ENCODE results near the gene CD207.
"Not testable (repeated sequence)": the region's sequence is repeated elsewhere in the genome, so short reads cannot be mapped to it uniquely, and the experiment has no call there.

The CD207 gene

DNA sequence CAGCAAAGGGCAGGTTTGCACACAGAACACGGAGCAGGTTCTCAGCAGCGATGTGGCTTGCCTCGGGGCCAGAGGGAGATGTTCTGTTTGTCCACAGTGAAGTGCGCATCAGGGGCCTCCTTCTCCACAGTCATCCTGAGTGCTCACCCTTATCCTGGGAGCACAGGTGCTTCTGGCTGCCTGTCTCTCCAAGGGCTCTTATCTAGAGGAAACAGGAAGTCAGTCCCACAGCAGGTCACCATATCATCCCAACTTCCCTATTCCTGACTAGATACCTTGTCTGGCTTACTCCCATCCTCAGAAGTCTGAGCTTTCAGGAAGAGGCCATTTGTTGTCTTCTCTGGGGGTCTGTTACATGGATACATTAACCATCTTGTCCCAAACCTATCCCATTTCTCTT, at the start of gene CD207:
TSS of gene CD207 (minus strand) at position 174 of the 400 bp plus-strand sequence. CDS start at position 134, 40 bp downstream.
- DNase-seq, result no peak

DNA sequence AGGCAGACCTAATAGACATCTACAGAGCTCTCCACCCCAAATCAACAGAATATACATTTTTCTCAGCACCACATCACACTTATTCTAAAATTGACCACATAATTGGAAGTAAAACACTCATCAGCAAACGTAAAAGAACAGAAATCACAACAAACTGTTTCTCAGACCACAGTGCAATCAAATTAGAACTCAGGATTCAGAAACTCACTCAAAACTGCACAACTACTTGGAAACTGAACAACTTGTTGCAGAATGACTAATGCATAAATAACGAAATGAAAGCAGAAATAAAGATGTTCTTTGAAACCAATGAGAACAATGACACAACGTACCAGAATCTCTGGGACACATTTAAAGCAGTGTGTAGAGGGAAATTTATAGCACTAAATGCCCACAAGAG, 42.9 kb upstream of the CD207 start:
- DNase-seq, result not testable (repeated sequence)

- DNase-seq, result not testable (repeated sequence)
Measured at GRCh38 chr2:70876138-70876537, 40.5 kb upstream of the CD207 start.

- DNase-seq, result no peak
Measured at GRCh38 chr2:70873541-70873940, 37.9 kb upstream of the CD207 start.

DNA sequence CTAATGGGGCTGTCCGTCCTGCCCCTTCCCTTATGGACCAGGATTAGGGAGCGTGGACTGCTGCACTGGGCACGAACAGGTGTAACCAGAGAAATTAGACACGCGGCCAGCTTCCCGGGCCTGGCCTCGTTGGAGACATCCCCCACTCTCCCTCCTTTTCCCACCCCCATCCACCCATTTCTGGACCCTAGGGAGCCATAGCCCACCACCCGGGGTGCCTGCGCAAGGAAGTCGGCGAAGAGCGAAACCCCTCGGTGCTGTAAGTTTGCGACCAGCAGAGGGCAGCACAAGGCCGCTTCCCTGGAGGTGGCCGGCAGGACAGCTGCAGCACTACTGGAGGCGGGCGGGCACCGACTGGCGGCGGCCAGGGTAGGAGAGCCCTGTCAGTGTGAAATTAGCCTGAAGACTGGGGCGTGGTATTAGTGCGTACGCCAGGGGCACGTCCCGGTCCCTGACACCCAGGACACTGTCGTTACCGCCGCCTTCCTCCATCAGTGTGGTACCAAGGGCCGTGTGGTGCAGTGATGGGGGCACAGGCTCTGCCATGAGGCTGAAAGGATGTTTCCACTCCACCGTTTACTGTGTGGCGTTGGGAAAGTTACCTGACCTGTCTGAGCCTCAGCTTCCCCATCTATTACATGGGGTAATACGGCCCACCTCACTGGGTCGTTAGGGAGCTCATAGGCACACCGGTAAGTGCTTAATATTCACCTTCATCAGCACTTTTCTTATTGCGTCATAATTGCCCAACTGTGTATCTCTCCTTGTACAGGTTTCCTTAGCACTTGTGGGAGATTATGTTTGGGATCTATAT, 36.0 kb upstream of the CD207 start:
- DNase-seq, result peak; percentile 86

DNA sequence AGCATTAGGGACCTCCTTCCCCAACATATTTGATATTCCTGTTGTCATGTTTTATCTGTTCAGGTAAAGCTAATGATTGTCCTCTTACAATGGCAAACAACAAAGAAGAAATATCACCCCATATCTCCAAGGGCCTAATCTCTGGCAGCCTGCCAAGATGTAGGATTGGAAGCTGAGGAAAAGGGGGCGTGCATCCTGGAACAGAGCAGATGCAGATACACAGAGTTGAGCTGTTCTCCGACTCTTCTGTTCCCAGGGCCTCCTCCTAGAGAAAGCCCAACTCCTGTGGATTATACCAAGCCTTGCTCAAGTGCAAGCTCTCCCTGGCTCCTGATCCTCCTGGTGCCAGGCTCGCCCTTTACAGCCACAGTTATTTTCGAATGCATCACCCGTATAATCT, 35.2 kb upstream of the CD207 start:
- DNase-seq, result no peak

DNA sequence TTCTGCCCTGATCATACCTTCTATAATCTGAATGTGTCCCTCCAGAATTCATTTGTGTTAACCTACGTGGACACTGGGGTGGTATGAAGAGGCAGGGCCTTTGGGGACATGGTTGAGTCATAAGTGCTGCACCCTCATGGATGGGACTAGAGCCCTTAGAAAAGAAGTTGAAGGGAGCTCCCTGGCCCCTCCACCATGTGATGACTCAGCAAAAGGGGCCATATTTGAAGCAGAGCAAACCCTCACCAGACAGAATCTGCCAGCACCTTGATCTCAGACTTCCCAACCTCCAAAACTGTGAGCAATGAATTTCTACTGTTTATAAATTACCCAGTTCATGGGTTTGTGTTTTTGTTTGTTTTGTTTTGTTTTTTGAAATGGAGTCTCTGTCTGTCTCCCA, 33.4 kb upstream of the CD207 start:
- no peak for DNase-seq

DNA sequence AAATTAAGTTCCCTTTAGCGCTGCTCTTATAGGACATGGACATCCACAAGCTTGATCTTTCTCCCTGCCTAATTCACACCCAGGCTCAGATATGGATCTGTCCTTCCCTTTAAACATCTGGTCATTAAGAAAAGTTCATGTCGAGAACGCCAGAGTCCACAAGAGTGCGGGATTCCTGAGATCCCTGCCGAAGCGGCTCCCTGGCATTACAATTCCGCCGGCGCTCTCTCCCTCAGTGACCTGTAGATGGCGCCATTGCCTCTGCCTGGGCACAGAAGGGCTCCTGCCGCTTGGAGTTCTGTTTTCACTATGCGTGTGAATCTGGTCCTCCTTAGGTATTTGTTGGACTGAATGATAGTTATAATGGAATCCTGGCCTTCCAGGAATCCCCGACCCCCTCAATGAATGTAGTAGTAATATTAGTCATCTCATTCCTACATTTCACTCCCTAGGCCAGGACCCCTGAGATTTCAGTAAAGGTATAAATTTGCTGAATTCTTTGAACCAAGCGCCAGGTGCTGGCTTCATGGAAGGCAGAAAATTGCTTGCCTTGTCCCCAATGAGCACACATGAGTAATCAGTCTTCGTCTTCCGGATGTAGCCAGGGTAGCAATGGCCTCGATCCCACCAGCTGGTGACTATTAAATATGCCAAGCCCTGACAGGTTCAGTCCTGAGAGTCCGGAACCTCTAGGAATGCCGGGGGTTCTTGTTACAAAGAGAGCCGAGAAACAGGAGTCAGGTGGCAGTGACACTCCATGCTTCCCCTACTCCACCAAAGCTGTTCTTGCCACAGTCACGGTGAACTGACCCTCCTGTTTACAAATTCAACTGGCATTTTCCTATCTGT, 26.4 kb upstream of the CD207 start:
- DNase-seq, result peak; percentile 68

- DNase-seq, result no peak
Measured at GRCh38 chr2:70855667-70856066, 20.1 kb upstream of the CD207 start.

- DNase-seq, result no peak
Measured at GRCh38 chr2:70854411-70854810, 18.8 kb upstream of the CD207 start.

DNA sequence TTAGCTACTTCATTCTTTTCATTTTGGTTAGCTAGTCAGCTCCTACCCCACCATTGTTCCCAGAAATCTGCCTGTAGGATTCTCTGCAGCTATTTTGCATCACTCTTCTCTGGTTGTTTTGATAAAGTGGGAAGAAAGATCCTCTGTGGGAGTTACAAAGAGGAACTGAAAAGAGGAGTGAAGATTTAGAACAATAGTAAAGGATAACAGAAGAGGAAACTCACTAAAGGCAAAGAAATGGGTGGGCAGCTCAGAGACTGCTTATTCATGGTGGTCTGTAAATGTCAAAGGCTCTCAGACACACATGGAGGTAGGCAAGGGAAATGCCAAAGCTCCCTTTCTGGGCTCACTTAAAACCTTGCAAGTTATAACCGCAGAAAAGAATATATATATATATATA, 17.2 kb upstream of the CD207 start:
- no peak for DNase-seq

- DNase-seq, result no peak
Measured at GRCh38 chr2:70851704-70852103, 16.1 kb upstream of the CD207 start.

DNA sequence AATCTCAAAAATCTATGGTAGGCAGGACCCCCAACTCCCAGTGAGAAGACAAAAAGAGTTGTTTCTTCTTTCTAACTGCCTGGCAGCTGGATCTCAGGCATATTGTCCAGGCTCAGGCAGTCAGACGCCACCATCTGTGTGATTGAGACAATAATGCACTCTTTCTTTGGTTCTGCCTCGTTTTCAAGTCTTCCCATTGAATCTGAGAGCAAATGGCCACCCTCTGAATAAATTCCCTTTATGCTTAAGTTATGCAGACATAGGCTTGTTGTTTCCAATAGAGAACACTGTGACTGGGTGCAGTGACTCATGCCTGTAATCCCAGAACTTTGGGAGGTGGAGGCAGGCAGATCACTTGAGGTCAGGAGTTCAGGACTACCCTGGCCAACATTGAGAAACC, 15.3 kb upstream of the CD207 start:
- no peak for DNase-seq

GRCh38 chr2:70842401-70842800, 6.8 kb upstream of the CD207 start:
- no peak for DNase-seq

DNA sequence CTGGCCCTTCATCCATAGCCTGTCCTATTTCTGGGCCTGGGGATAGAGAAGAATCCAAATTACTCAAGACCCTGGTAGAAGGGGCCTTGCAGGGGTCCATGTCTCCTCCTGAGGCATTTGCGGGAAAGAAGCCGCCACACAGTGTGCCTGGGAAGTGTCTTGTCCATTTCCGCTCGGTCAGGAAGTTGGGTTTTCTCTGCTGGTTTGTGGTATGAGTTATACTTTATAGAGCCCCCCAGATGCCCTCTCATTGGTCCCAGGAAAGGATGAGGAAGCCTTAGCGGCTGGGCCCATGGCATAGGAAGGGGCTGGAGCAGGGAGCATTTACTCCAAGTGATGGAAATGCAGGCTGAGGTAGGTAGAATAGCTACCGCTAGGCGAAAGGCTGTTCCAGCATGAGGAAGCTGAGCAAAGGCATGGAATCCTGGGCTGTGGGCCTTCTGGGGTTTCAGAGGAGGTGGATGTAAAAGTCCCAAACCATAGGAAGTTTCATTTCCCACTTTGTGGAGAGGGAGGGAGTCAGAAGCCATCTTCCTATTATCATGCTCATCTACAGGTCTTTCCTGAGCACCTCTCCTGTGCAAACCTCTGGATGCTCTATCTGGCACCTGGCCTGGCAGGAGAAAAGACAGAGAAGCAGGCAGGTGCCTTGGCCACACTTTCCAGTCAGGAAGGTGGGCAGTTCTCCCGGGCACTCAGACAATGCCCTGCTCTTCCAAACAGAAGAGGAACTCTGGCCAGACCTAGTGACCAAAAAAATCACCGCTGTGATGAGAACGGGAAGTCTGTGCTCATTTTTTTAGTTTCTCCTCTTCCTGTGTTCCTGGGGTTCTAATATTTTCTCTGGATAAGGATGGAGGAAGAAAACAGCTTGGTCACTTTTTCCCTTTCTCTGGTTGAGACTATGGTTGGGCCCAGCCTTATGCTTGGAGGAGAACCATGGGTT, 2.6 kb upstream of the CD207 start:
- DNase-seq, result no peak

DNA sequence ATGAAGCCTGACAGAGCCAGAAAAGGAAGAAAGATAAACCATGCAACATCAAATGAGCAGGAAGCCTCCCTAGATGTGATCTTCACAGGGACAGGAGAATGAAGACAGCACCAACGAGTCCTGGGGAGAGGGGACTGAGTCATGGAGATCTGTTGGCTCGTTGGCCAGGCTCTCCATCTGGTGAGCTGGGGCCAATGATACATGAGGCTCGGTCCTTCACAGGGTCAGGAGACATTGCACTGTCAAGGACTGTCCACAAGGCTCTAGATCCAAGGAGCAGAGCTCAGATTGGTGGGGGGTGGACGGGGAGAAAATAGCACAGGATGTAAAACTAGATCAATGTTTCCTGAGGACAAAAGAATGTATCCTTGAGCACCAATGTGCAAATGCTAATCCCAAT, 735 bp downstream of the CD207 start:
- no peak for DNase-seq

DNA sequence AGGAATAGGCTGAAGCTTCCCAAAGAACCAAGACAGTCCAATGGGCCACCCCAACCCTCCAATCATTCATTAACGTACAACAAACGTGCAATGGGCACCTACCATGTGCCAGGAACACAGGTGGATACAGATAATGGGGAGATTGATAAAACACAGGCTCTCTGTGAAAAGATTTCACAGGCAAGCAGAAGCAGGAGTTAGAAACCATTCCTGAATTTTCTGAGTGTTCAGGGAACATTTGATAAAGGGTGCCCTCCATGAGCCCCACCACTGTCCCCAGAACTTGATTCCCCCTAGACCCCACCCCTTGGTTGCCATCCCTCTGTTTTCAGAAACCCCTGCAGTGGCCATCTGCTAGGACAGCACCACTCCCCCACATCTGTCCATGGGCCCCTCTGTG, 1.5 kb downstream of the CD207 start:
- DNase-seq, result no peak

DNA sequence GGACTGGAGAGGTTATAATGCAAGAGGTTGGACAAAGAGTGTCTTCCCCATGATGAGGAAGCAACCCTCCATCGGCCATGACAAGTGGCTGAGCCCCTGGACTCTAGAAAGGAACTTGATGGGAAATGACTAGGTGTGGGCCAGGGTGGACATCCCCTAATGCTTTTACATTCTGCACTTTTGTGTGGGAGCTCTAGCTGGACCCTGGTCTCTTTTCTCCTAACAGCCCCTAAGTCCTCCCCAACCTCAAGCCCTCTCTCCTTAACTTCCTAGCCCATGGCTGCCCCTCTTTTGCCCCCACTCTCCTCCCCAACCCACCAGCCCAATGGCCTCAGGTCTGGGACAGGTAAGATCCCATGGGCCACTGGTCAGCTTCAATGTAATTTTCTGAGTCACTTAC, 2.4 kb downstream of the CD207 start:
- no peak for DNase-seq

DNA sequence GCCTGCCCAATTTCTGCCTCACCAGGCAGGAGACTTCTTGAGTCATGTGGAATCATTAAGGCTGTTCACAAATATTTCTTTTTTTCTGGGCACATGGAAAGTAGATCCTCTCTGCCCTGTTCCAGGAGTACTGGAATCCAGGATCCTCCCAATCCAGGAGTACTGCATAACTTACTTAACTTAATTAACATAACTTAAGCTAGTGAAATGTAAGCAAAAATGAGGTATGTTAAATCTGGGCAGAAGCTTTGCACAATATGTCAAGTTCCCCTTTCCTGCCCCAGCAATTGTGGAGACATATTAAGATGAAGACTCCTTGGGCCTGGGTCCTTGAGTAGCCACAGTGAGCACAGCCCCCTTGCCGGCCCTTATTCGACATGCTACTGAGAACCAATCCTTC, 3.2 kb downstream of the CD207 start:
- no peak for DNase-seq

GRCh38 chr2:70831861-70832260, 3.8 kb downstream of the CD207 start:
- DNase-seq, result no peak

- DNase-seq, result no peak
Measured at GRCh38 chr2:70830366-70830765, 5.2 kb downstream of the CD207 start.

DNA sequence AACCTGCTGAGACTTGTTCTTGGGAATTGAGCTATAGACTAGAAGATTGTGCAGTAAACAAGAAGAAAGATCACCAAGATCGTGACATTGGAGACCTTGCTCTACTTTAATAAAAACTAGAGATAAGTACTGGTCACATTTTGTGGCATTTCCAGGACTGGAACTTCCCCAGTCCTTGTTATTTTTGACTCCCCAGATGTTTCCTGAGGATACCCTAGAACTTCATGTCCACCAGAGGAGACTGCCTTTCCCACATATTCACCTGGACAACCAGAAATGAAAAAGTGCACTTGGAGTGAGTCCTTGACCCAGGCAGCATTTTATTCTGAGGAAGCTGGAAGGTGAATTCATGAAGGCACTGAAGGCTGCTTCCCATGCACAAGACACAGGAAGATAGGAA, 5.7 kb downstream of the CD207 start:
- no peak for DNase-seq
